ENCODE data around the gene MACF1.

- TF ChIP-seq CTCF (IDR thresholded peaks at IDR 0.05) (no peak), POLR2AphosphoS5 (IDR thresholded peaks at IDR 0.05) (no peak), POLR2A (IDR thresholded peaks at IDR 0.05) (no peak)
These were observed 249.1 kb downstream of the MACF1 start for GRCh38 chr1:39453603-39454002.

Data from prostate gland (tissue), 2 donors.